Right renal pelvis (tissue), 4 donors: ENCODE measurements around the gene PFDN1. TPM values are rescaled to one million over a fixed set of nuclear protein-coding genes. Genes with fewer than 3 reads are reported as not detected.
"Not testable (repeated sequence)": the region's sequence is repeated elsewhere in the genome, so short reads cannot be mapped to it uniquely, and the experiment has no call there.

ENCODE experiments used
- DNase-seq, 4 donors: peaks; one replicate each; pipeline ENCODE4 v3.0.0-alpha.2; 2013; ENCODE audit warnings: low read depth in 4 of 4, low spot score in 3 of 4, missing footprints in 1 of 4
- polyA plus RNA-seq, 4 donors: library from polyadenylated mRNA; unstranded; fragments of 120-200 nt; gene quantifications; one replicate each; pipeline ENCODE4 v1.2.1, GENCODE V29; 2013; ENCODE audit not compliant: insufficient read length in 4 of 4

PFDN1 gene
- polyA plus RNA-seq, result 100 to 1,000 TPM in 3 of 4 donors, 10 to 100 TPM in 1; 89.3 to 109 (median 104) TPM

DNA sequence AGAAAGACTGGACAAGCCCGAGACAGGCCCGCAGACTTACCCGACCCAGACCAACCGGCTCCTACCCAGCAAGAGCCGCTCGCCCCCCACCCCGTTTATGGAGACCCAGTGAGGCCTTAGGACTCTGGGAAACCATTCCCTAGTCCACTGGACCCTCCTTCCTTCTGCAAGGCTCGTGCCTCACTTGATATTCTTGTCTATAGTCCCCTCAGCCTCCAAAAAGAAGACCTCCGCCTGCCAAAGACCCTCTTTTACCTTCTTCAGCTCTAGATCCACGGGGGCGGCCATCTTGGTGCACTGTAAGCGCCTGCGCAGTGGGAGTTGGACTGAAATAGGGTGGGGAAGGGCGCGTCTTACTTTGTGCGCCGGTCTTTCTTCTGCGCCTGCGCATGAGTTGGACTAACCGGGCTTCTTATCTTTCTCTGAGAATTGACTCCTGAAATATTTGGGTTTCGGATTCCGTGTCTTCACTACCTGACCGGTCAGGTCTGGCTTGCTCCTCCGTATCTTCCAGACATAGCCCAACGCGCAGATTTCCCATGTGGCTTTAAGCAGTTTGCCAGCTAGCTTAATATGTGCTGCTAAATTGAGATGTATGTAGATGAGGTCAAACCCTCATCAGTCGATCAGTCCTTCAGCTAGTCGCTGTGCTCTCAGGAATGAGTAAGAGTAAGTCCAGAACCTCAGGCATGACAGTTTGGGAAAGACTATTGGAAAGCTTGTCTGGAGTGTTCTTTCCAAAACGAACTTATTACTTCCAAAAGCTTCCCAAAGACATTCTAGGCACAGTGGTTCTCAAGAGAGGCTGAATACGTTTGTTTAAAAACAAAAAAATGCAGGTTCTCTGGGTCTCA, at the start of gene PFDN1:
PFDN1 (minus strand) TSS at position 316 of the 854 bp plus-strand sequence; CDS start at position 288, 28 bp downstream.
- peak; percentile 86 to 93 (median 90) for DNase-seq

DNA sequence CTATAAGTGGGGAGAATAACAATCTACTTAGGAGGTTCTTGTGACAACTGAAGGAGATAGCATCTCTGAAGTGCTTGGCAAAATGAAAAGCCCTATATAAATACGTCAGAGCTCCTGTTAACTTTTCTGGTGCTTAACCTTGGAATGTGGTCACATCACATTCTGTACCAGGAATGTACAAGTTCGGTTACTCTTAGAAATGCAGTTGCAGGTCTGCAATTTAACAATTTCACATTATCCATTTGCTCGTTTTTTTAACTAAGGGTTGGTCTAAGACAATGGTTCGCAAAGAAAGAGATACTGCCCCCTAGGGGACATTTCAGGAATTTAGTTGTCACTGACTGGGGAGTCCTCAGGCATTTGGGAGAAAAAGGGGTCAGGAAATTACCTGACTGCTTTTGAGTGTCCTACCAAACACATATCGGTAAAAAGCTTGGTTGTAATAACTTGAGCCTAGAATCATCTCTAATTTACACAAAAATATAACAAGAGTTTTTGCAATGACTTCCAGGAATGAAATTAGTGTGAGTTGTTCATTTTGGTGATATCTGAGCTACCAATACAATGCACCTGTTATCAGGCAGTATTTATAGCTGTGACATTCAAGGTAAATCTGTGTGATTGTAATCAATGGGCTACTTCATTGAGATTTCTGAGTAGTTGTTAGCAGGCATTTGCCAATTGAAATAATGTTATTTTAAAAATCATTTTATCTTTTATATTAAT, 48.9 kb upstream of the PFDN1 start:
- DNase-seq, result peak in 2 of 4 donors; percentile 67 to 73

DNA sequence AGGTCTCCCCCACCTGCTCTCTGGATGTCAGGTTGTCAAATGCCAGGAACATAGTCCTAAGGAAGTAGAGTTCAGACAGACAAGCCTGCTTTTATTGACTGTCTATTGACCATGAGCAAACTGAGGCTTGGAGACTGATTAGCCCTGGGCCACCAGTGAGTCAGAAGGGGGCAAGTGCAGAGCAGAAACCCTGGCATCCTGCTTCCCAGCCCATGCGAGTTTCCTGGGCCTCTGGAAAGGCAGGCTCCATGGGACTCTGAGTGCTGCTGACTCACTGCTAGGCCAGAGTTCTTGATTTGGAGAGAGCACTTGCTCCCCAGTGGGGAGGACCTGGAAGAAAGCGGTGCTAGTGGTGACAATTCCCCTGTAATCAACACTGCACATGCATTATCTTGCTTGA, 46.3 kb upstream of the PFDN1 start:
- DNase-seq, result no peak

GRCh38 chr5:140348104-140348503, 45.2 kb upstream of the PFDN1 start:
- no peak for DNase-seq

DNA sequence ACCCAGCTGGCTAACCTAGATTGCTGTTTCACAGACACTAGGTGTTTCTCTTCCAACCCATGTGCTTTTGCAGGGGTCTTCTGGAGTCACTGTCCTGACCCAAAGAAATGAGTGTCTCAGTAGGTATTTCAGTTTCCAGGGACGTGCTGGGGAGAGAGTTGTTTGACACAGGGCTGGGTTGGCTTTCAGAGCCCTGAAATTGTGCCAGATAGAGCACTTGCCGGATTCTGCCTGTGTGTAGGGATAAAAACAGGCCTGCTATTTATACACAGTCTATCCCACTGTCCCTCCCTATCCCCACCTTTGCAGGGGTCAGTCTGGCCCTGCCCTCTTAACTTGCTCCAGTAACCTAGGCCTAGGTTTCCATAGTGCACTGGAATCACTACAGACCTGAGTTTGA, 44.5 kb upstream of the PFDN1 start:
- no peak for DNase-seq

DNA sequence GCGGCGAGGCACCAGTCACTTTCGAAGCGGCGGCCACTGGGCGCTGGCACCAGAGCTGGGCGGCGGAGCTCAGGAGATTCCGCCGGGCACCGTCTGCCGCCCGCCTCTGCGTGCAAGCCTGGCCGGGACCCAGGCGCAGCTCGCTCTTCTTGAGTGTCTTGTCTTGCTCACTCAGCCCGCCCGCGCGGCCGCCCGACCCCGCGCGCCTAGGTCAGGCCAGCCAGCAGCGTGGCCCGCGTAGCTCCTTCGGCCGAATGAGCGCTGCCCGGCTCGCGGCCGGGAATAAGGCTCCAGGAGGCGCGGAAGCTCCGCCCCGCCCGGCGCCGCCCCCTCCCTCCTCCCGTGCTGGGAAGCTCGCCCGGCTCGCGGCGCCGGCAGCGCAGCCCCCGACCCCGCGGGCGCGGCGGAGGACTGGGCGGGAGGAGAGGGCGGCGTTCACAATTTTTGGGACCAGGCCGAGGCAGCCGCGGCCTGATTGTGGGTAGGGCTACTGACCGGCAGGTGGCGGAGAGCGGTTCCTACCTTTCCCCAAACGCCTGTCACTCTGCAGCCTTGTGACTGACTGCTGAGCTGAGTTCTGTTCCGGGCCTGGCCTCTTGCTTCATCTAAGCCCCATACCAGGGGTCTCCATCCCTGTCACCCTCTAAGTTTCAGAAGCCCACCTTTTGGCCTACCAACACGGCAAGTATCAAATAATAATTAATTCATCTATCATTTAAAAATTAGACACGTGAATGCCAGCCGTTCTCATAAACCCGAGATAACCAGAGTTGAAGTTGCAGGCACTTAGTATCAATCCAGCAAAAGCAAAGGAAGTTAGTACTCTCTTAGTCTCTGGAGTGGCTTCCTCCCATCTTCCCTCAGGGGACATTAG, 43.7 kb upstream of the PFDN1 start, which contains the start of gene HBEGF:
HBEGF (minus strand) TSS at position 256 of the 874 bp plus-strand sequence. CDS start 275 bp downstream, outside the sequence.
- DNase-seq, result peak in 2 of 4 donors; percentile 71

DNA sequence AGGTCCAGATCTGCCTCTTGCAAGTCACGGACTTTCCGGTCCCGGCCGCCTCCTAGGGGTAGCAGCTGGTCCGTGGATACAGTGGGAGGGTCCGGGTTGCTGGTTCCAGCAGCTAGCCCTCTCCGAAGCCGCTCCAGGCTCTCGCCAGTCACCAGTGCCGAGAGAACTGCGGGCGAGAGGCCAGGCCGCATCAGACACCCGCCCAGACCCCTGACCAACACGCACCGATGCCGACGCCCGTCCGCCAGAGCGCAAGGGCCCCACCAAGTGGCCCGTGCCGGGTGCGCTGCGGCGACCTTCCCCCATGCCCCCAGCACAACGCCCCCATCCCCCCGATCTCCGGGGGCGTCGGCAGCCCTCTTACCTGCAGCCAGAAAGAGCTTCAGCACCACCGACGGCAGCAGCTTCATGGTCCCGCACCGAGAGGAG, 43.0 kb upstream of the PFDN1 start:
- DNase-seq, result no peak

DNA sequence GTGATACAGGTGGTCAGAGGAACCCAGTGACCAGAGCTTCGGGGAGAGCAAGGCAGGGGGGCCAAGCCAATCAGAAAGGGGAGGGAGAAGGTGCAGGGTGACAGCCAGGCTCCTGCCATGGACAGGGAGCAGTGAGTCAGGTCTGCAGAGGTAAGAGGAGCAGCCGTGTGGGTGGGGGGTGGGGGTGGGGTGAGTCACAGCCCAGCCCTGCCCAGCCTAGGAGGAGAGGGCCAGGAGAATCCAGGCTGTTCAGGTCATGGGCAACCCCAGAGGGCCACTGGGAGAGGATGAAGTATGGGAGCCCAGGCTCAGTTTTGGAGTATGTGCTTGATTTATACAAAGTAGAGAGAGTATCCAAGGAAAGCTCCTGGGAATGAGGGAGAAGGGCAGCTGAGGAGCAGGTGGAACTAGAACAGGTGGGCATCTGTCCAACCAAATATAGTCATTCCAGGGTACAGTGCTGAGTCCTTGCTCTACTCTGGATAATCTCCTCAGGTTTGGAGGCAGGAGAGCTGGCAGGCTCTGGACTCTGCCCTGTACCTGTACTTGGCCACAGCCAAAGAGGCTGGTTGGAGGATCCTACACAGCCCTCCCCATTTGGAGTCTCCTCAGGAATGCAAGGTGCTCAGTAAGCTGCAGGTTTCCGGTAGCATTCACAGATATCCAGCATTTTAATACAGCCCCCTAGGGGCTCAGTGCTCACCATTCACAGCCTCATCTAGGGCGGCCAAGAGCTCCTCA, 42.0 kb upstream of the PFDN1 start:
- DNase-seq, result no peak

DNA sequence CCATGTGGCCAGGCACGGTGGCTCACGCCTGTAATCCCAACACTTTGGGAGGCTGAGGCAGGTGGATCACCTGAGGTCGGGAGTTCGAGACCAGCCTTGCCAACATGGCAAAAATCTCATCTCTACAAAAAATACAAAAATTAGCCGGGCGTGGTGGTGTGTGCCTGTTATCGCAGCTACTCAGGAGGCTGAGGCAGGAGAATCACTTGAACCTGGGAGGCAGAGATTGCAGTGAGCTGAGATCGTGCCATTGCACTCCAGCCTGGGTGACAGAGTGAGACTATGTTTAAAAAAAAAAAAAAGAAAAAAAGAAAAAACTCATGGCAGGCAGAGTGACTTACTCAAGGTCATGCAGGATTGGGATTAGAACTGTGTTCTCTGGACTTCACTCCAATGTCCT, 40.9 kb upstream of the PFDN1 start:
- not testable (repeated sequence) for DNase-seq

DNA sequence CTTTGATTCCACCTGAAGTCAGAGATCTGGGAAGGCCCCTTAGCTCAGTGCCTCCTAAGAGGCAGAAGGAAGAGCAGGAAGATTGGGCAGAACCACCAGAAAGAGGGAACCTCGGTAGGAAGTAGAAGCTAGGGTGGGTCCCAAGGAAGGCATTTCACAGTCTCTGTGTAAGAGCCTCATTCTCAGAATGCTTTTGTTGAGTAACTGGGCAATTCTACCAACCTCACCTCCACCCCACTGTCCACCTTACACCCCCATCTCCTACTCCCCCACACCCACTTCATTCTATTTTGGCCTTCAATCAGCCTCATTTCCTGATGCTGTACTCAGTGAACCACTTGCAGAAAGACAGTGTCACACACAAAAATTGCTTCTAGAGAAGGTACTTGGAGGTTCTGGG, 40.0 kb upstream of the PFDN1 start:
- no peak for DNase-seq

GRCh38 chr5:140342287-140342686, 39.4 kb upstream of the PFDN1 start:
- DNase-seq, result no peak

- no peak for DNase-seq
These were observed 38.7 kb upstream of the PFDN1 start for GRCh38 chr5:140341591-140341990.

GRCh38 chr5:140340605-140341121, 37.8 kb upstream of the PFDN1 start:
- DNase-seq, result no peak

- DNase-seq, result no peak
These were observed 36.7 kb upstream of the PFDN1 start for GRCh38 chr5:140339636-140340035.

GRCh38 chr5:140338908-140339307, 36.0 kb upstream of the PFDN1 start:
- DNase-seq, result no peak

GRCh38 chr5:140338336-140338735, 35.4 kb upstream of the PFDN1 start:
- no peak for DNase-seq

GRCh38 chr5:140337880-140338279, 35.0 kb upstream of the PFDN1 start:
- no peak for DNase-seq

DNA sequence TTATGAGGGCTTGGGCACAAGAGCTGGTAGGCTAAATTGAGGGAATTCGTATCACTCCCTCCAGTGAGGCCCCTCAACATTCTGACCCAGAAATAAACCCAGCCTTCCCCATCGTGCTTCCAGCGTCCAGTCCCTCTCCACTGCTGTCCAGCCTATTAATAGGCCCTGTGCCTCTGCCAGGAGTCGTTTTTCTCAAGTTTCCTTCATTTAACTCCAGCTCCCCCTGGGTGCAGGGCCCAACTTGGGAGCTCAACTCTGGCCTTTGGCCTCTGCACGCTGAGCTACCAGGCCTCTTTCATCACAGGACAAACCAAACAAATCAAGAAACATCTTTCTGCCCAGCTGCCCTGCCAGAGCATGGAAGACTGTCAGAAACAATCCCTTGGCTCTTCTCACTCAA, 33.5 kb upstream of the PFDN1 start:
- DNase-seq, result peak in 1 of 4 donors; percentile 63

DNA sequence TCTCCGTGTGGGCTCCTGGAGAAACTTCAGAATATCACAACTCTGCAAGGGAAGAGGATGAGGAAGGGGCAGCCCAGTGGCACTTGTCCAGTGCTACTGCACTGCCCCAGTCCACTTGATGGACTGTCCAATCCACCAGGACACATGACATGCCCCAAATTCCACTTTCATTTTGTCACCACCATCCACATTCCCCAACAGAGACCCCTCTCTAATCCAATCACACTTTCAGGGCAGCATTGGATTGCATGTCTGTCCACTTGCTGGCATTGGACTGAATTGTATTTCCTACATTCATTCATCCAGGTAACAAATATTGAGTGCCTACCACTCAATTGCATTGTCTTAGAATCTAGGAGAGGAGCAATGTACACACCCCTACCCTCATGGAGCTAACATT, 28.7 kb upstream of the PFDN1 start:
- DNase-seq, result no peak
